Activated CD4-positive, alpha-beta T cell treated with anti-CD3 and anti-CD28 coated beads, Interleukin-2, amount 50 U/mL, for 24 hours (primary cell): ENCODE data around the gene FXYD5.

Experiments used
- DNase-seq, 2 donors: peaks; one replicate each; pipeline ENCODE4 v3.0.0-alpha.2; 2020; ENCODE audit warnings: low read depth in 1 of 2, low spot score in 1 of 2

Gene FXYD5

DNA sequence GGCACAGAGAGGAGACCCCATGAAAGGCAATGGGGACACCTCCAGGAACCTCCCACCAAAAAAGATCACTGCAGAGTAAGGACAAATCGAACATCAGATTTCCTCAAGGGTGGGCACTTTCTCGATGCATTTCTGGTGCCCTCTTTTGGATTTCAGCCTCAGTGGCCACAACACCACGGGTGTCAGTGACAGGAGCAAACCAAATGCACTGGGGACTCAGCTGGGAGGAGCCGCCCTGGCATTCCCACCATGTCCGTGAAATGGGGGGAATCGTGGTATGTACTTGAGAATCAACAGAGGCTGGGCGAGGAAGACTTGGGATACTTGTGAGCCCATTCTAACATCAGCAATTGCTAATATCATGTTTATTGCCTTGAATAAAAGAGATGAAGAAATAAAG lies 57.7 kb downstream of the FXYD5 start:
- DNase-seq: no peak

DNA sequence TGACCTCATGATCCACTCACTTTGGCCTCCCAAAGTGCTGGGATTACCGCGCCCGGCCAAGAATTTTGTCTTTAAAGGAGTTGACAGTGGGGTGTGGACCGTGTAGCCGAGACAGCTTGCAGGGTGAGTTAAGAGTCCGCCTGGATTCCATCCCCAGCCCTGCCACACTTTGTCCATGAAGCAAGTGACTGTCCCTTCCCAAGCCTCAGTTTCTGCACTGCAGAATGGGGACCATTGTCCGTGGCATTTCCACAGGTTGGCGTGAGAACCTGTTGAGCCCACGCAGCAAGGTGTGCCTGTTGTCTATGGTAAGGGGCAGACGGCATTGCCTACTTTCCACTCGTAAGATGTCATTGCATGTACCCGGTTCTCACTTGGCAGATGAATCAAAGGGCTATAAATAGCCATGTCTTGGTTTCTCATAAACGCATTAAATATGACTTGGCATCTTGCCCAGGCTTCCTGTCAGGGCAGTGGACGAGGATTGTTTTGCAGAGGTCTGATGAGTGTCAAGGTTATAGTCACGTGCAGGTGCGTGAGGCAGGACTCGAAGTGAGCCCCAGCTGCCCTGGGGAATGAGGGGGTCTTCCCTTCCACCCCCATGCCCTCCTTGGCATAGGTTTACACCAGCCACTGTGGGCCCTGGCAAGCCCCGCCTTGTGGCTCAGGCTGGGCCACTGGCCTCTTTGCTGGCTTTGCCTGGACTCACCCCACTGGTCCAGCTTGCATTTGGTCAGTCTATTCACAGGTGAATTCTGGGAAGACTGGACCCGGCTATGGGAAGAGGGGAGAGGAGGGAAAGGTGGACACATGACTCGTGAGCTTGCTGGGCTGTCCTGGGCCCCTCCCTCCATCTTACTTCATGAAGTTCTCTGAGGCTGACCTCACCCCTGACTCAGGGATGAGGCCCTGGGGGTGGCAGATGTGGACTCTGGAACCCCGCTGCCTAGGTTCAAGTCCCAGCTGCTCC lies 59.4 kb downstream of the FXYD5 start:
- DNase-seq: peak; percentile 46 to 90

DNA sequence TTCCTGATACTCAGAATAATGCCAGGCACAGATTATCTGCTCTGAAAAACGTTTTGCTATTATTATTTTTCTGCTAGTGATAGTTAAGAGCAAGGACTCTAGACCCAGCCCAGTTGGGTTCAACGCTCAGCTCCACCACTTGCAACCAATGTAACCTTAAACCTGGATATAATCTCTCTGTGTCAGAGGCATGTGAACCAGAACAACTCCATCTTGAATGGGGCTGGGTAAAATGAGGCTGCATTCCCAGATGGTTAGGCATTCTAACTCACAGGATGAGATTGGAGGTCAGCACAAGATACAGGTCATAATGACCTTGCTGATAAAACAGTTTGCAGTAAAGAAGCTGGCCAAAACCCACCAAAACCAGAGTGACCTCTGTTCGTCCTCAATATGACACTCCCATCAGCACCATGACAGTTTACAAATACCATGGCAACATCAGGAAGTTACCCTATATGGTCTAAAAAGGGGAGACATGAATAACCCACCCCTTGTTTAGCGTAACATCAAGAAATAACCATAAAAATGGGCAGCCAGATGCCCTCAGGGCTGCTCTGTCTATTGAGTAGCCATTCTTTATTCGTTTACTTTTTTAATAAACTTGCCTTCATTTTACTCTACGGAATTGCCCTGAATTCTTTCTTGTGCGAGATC lies 60.4 kb downstream of the FXYD5 start:
- no peak for DNase-seq

DNA sequence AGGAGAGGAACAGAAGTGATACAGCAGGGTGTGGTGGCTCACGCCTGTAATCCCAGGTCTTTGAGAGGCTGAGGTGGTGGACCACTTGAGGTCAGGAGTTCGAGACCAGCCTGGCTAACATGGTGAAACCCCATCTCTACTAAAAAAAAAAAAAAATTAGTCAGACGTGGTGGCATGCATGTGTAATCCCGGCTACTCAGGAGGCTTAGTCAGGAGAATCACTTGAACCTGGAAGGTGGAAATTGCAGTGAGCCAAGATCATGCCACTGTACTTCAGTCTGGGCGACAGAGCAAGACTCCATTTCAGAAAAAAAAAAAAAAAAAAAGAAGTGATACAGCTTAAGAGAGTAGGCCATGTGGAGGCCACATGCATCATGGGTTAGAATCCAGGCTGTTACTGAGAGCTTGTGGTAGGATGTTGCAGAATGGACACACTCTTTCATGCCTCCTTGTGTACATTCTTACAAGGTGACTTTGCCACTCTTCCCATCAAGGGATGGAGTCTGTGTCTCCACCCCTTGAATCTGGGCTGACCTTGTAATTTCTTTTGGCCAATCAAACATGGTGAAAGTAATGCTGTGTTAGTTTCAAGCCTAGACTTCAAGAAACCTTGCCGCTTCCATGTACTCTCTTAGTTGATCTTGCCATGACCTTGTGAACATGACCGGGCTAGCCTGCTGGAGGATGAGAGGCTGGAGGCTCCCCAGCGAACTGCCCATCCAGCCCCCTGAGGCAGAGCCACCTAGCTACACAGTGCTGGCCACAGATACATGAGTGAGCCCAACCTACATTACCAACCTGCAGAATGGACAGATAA lies 61.7 kb downstream of the FXYD5 start:
- DNase-seq: no peak

DNA sequence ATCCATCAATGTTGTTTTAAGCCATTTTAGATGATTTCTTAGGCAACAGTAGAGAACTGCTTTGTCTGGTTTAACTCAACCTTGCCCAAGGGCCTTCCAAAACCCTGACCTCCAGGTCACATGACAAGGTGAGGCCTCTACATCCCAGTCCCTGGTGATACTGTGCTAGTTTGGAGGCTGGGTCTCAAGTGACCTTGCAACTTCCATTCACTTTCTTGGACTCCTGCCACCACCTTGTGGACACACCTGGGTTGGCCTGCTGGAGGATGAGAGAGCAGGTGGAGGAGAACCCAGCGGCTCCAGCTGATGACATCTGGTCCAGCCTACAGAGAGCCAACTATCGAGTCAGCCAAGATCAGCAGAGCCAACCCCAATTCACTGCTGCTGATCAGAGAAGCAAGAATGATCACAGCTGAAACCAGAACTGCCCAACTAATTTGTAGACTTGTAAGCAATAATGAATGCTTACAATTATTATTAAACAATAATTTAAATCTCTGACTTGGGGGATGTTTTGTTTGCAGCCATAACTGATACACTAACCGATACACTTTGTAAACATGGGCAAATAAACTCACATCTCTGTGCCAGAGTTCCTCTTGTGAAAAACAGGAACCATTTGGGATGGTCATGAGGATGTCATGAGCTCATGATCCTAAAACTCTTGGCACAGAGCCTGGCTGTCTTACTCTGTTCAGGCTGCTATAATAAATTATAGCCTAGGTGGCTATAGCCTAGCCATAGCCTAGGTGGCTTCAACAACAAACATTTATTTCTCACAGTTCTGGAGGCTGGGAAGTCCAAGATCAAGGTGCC lies 62.5 kb downstream of the FXYD5 start:
- no peak for DNase-seq

DNA sequence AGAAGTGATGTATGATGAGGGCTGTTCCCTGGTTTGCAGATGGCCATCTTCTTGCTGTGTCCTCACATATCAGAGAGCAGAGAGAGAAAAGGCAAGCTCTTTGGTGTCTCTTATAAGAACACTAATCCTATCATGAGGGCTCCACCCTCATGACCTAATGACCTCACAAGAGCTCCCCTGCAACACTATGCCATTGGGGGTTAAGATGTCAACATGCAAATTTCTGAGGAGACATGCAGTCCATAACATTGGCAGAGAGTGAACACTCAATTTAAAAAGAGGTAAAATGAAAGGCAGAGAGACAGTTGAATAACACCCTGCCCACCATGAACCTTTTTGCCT lies 63.1 kb downstream of the FXYD5 start:
- DNase-seq: no peak

DNA sequence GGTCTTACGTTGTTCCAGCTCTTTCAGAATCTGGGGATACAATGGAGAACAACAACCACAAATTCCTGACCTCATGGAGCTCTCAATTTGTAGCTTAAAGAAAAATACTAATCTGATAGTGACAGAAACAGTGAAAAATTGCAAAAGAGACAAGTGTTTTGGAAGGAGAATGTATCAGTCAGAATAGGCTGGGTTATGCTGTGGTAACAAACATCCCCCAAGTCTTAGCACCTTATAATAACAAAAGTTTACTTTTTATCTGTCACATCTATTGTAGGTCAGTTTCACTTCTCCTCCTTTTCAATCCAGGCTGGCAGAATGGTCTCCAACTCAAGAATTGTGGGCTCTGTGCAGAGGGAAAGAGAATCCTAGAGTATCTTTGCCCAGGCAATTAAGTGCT lies 64.5 kb downstream of the FXYD5 start:
- no peak for DNase-seq
